NCI-H187 (cell line): ENCODE data around the gene TMEM178B.

Experiments
- DNase-seq, 2 experiments: peaks; one replicate each; lab custom pipeline; 2025; lab: John Stamatoyannopoulos, UW

TMEM178B gene

DNA sequence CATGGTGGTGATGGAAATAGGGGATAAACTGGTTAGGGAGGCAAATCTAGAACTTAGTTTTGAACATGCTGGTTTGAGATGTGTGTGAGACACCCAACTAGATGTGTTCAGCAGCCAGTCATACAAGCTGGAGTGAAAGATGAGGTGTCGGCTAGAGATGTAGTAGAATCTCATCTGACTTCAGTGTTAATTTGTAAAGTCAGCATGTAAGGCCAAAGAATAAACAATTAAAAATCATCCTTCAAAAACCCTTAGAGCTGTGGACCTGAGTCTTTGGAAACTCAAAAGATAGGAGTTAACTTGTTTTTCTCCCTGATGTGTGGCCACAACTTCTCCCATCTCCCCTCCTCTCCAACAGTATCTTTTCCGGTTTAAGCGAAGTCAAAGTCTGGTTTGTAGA lies 454.5 kb downstream of the TMEM178B start:
- no peak for DNase-seq
